ENCODE results near the gene DAGLA. TPM values are rescaled to one million over a fixed set of nuclear protein-coding genes. Genes with fewer than 3 reads are reported as not detected.

The DAGLA gene
- total RNA-seq, 5 donors from 2014 or later (not counting 1 experiment from before 2014, with no cell fraction given), result 0.15 to 1.6 (median 0.23) TPM

- Mint-ChIP-seq H3K36me3 (no peaks in the 10 kb centered on the region), H3K27me3 (peaks cover 6 to 10% of the 10 kb centered on the region in 2 donors), H3K9me3 (no peaks in the 10 kb centered on the region), H3K4me1 (no peaks in the 10 kb centered on the region), H3K27ac (no peak overlapping the region), H3K4me3 (no peak overlapping the region)
- WGBS (ENCODE audit: insufficient coverage), result 97% methylated on average over 8 of the region's 22 CpGs
- Histone ChIP-seq H3K36me3 (ENCODE audit: control insufficient read depth in 2 of 2, extremely low read depth in 1 of 2, insufficient read depth in 1 of 2, low read length in 1 of 2) (no peaks in the 10 kb centered on the region), H3K9me3 (no peaks in the 10 kb centered on the region), H3K27ac (ENCODE audit: low read length) (no peak overlapping the region), H3K27me3 (replicated peaks in 1 of 2; ENCODE audit: control insufficient read depth in 2 of 2, extremely low read depth in 1 of 2, insufficient read depth in 2 of 2, low read length in 1 of 2) (peaks cover 0 to 19% of the 10 kb centered on the region in 2 experiments), H3K4me3 (ENCODE audit: control insufficient read depth in 1 of 2, extremely low read depth in 1 of 2, low read length in 1 of 2) (no peak overlapping the region), H3K4me1 (ENCODE audit: control insufficient read depth in 1 of 2, extremely low read depth in 1 of 2, insufficient read depth in 2 of 2, low read length in 2 of 2) (no peaks in the 10 kb centered on the region)
- ATAC-seq (replicated peaks in 1 of 4) (no peak), DNase-seq (no peak)
- ChIA-PET CTCF (no interaction called here), POLR2A (no interaction called here)
Observed at GRCh38 chr11:61764606-61765260, 84.5 kb downstream of the DAGLA start.

GRCh38 chr11:61765550-61766253 lies 85.5 kb downstream of the DAGLA start:
- Histone ChIP-seq H3K4me3 (ENCODE audit: control insufficient read depth in 1 of 2, extremely low read depth in 1 of 2, low read length in 1 of 2) (no peak overlapping the region), H3K36me3 (ENCODE audit: control insufficient read depth in 2 of 2, extremely low read depth in 1 of 2, insufficient read depth in 1 of 2, low read length in 1 of 2) (no peaks in the 10 kb centered on the region), H3K27ac (ENCODE audit: low read length) (no peak overlapping the region), H3K4me1 (ENCODE audit: control insufficient read depth in 1 of 2, extremely low read depth in 1 of 2, insufficient read depth in 2 of 2, low read length in 2 of 2) (no peaks in the 10 kb centered on the region), H3K9me3 (no peaks in the 10 kb centered on the region), H3K27me3 (replicated peaks in 1 of 2; ENCODE audit: control insufficient read depth in 2 of 2, extremely low read depth in 1 of 2, insufficient read depth in 2 of 2, low read length in 1 of 2) (peaks cover 0 to 19% of the 10 kb centered on the region in 2 experiments)
- ChIA-PET POLR2A (interaction anchor here in 1 of 2 donors (0.5 kb wide), 1 partner anchor 274 kb away, joined by 3 read pairs; no protein-coding TSS in a partner anchor), CTCF (no interaction called here)
- Mint-ChIP-seq H3K27ac (no peak overlapping the region), H3K9me3 (no peaks in the 10 kb centered on the region), H3K4me3 (no peak overlapping the region), H3K27me3 (peaks cover 5 to 6% of the 10 kb centered on the region in 2 donors), H3K4me1 (no peaks in the 10 kb centered on the region), H3K36me3 (no peaks in the 10 kb centered on the region)
- no peak for DNase-seq
- WGBS (ENCODE audit: insufficient coverage), result 88% methylated on average over 15 of the region's 26 CpGs
- no peak for ATAC-seq (replicated peaks in 1 of 4)

GRCh38 chr11:61766353-61766841 lies 86.2 kb downstream of the DAGLA start:
- no peaks in the 10 kb centered on the region for H3K9me3 ChIP-seq
- no peak for DNase-seq
- peaks cover 0 to 15% of the 10 kb centered on the region in 2 experiments for H3K27me3 ChIP-seq (replicated peaks in 1 of 2; ENCODE audit: control insufficient read depth in 2 of 2, extremely low read depth in 1 of 2, insufficient read depth in 2 of 2, low read length in 1 of 2)
- 67% methylated on average over 11 of the region's 13 CpGs for WGBS (ENCODE audit: insufficient coverage)
- Mint-ChIP-seq H3K36me3 (no peaks in the 10 kb centered on the region), H3K9me3 (no peaks in the 10 kb centered on the region), H3K27me3 (peaks cover 5 to 6% of the 10 kb centered on the region in 2 donors), H3K27ac (no peak overlapping the region), H3K4me3 (no peak overlapping the region), H3K4me1 (peaks cover 0 to 3% (median 0%) of the 10 kb centered on the region in 3 donors)
- no peaks in the 10 kb centered on the region for H3K4me1 ChIP-seq (ENCODE audit: control insufficient read depth in 1 of 2, extremely low read depth in 1 of 2, insufficient read depth in 2 of 2, low read length in 2 of 2)
- H3K4me3 ChIP-seq (ENCODE audit: control insufficient read depth in 1 of 2, extremely low read depth in 1 of 2, low read length in 1 of 2), result no peak overlapping the region
- CTCF ChIA-PET, result no interaction called here
- H3K36me3 ChIP-seq (ENCODE audit: control insufficient read depth in 2 of 2, extremely low read depth in 1 of 2, insufficient read depth in 1 of 2, low read length in 1 of 2), result no peaks in the 10 kb centered on the region
- no peak for ATAC-seq (replicated peaks in 1 of 4)
- POLR2A ChIA-PET, result no interaction called here
- no peak overlapping the region for H3K27ac ChIP-seq (ENCODE audit: low read length)

GRCh38 chr11:61768376-61769076 lies 88.3 kb downstream of the DAGLA start:
- no peaks in the 10 kb centered on the region for H3K9me3 Mint-ChIP-seq
- H3K4me1 Mint-ChIP-seq, result peaks cover 0 to 11% (median 5%) of the 10 kb centered on the region in 3 donors
- no peaks in the 10 kb centered on the region for H3K27me3 Mint-ChIP-seq
- no peaks in the 10 kb centered on the region for H3K9me3 ChIP-seq
- POLR2A ChIA-PET, result no interaction called here
- no peak for ATAC-seq (replicated peaks in 1 of 4)
- no peaks in the 10 kb centered on the region for H3K27me3 ChIP-seq (replicated peaks in 1 of 2; ENCODE audit: control insufficient read depth in 2 of 2, extremely low read depth in 1 of 2, insufficient read depth in 2 of 2, low read length in 1 of 2)
- H3K4me3 Mint-ChIP-seq, result no peak overlapping the region
- H3K4me3 ChIP-seq (ENCODE audit: control insufficient read depth in 1 of 2, extremely low read depth in 1 of 2, low read length in 1 of 2), result no peak overlapping the region
- H3K27ac Mint-ChIP-seq, result no peak overlapping the region
- H3K36me3 Mint-ChIP-seq, result no peaks in the 10 kb centered on the region
- H3K27ac ChIP-seq (ENCODE audit: low read length), result no peak overlapping the region
- WGBS (ENCODE audit: insufficient coverage), result 59% methylated on average over 5 of the region's 11 CpGs
- DNase-seq, result no peak
- H3K36me3 ChIP-seq (ENCODE audit: control insufficient read depth in 2 of 2, extremely low read depth in 1 of 2, insufficient read depth in 1 of 2, low read length in 1 of 2), result no peaks in the 10 kb centered on the region
- CTCF ChIA-PET, result no interaction called here
- peaks cover 0 to 19% of the 10 kb centered on the region in 2 experiments for H3K4me1 ChIP-seq (ENCODE audit: control insufficient read depth in 1 of 2, extremely low read depth in 1 of 2, insufficient read depth in 2 of 2, low read length in 2 of 2)

- POLR2A ChIA-PET, result no interaction called here
- H3K36me3 ChIP-seq (ENCODE audit: control insufficient read depth in 2 of 2, extremely low read depth in 1 of 2, insufficient read depth in 1 of 2, low read length in 1 of 2), result no peaks in the 10 kb centered on the region
- no peaks in the 10 kb centered on the region for H3K36me3 Mint-ChIP-seq
Observed at GRCh38 chr11:61769169-61769920, 89.2 kb downstream of the DAGLA start.

More at GRCh38 chr11:61769169-61769920, 89.2 kb downstream of the DAGLA start:
- no peaks in the 10 kb centered on the region for H3K9me3 ChIP-seq
- ATAC-seq (replicated peaks in 1 of 4), result no peak
- Mint-ChIP-seq H3K27me3 (no peaks in the 10 kb centered on the region), H3K27ac (no peak overlapping the region), H3K4me3 (no peak overlapping the region), H3K4me1 (peaks cover 0 to 11% (median 5%) of the 10 kb centered on the region in 3 donors), H3K9me3 (no peaks in the 10 kb centered on the region)
- no peak for DNase-seq
- peaks cover 0 to 19% of the 10 kb centered on the region in 2 experiments for H3K4me1 ChIP-seq (ENCODE audit: control insufficient read depth in 1 of 2, extremely low read depth in 1 of 2, insufficient read depth in 2 of 2, low read length in 2 of 2)
- CTCF ChIA-PET, result no interaction called here
- WGBS (ENCODE audit: insufficient coverage), result 89% methylated on average over 20 of the region's 33 CpGs
- no peaks in the 10 kb centered on the region for H3K27me3 ChIP-seq (replicated peaks in 1 of 2; ENCODE audit: control insufficient read depth in 2 of 2, extremely low read depth in 1 of 2, insufficient read depth in 2 of 2, low read length in 1 of 2)
- H3K4me3 ChIP-seq (ENCODE audit: control insufficient read depth in 1 of 2, extremely low read depth in 1 of 2, low read length in 1 of 2), result no peak overlapping the region
- no peak overlapping the region for H3K27ac ChIP-seq (ENCODE audit: low read length)

Measured in T-cell (primary cell).